B cell (primary cell): ENCODE measurements around the gene KRT72. TPM values are rescaled to one million over a fixed set of nuclear protein-coding genes. Genes with fewer than 3 reads are reported as not detected.

ENCODE experiments used
- ATAC-seq: fragments of 200-7000 bp; cut with Tn5 transposase; one replicate; pipeline ENCODE4 v1.10.0; 2021; ENCODE audit warnings: low read depth, mild to moderate bottlenecking, moderate number of reproducible peaks, moderate library complexity
- CTCF ChIA-PET: fragments of 350-600 bp; sonication (Branson Sonifier 250); formaldehyde crosslinking; loops from one replicate; lab custom pipeline; 2021; ENCODE audit warnings: antibody characterized with exemption, inconsistent platforms; lab: Charles Lee
- POLR2A ChIA-PET: fragments of 350-600 bp; sonication (Branson Sonifier 250); formaldehyde crosslinking; loops from one replicate; lab custom pipeline; 2021; ENCODE audit warnings: antibody characterized with exemption; lab: Charles Lee
- DNase-seq: peaks from one replicate; pipeline ENCODE4 v3.0.0; 2013
- H2AFZ ChIP-seq: 2 replicates; pipeline ENCODE4 v1.6.1; 2012; ENCODE audit warnings: mild to moderate bottlenecking, low read depth, low read length; ENCODE audit not compliant: insufficient read depth, poor library complexity, severe bottlenecking
- H3K27ac ChIP-seq, 2 donors: 1 replicate in 1 of 2; 2 replicates in 1 of 2; pipeline ENCODE4 v1.5.1; 2012 to 2013; ENCODE audit warnings: low read length in 2 of 2, mild to moderate bottlenecking in 2 of 2, moderate library complexity in 1 of 2
- H3K27me3 ChIP-seq, 4 experiments: fragments of 200-600 bp in 1 of 4; sonication (generic) in 1 of 4; replicated peaks in 1 of 4; 1 replicate in 2 of 4; 2 replicates in 2 of 4; pipeline versions ENCODE4 v1.6.1 to v1.7.0; 2013 to 2016; ENCODE audit warnings: low read length in 3 of 4, mild to moderate bottlenecking in 2 of 4, mixed read lengths in 1 of 4, moderate library complexity in 1 of 4; ENCODE audit not compliant: insufficient read depth in 4 of 4, control insufficient read depth in 3 of 4; ENCODE audit errors: control extremely low read depth in 1 of 4
- H3K36me3 ChIP-seq, 2 experiments: replicated peaks in 1 of 2; 1 replicate in 1 of 2; 2 replicates in 1 of 2; pipeline versions ENCODE4 v1.6.1 to v1.7.1; 2013; ENCODE audit warnings: low read length in 1 of 2; ENCODE audit not compliant: insufficient read depth in 2 of 2, control insufficient read depth in 1 of 2; ENCODE audit errors: control extremely low read depth in 1 of 2, extremely low read depth in 1 of 2
- H3K4me1 ChIP-seq, 2 donors: fragments of 200-600 bp in 1 of 2; sonication (generic) in 1 of 2; 1 replicate in 1 of 2; 2 replicates in 1 of 2; pipeline versions ENCODE4 v1.5.1 to v1.6.1; 2013 to 2017; ENCODE audit warnings: low read length in 2 of 2; ENCODE audit not compliant: control insufficient read depth in 2 of 2, insufficient read depth in 2 of 2
- H3K4me2 ChIP-seq: replicated peaks from 2 replicates; pipeline ENCODE3; 2012; ENCODE audit warnings: mild to moderate bottlenecking, low read depth, low read length; ENCODE audit not compliant: poor library complexity, severe bottlenecking
- H3K4me3 ChIP-seq, 5 experiments: fragments of 200-600 bp in 1 of 5; sonication (generic) in 1 of 5; 1 replicate in 3 of 5; 2 replicates in 2 of 5; pipeline versions ENCODE4 v1.5.1 to v1.7.0; 2011 to 2016; ENCODE audit warnings: low read length in 4 of 5, mild to moderate bottlenecking in 4 of 5, low read depth in 2 of 5, control low read depth in 1 of 5, moderate library complexity in 1 of 5; ENCODE audit not compliant: insufficient read depth in 1 of 5; ENCODE audit errors: control extremely low read depth in 1 of 5, extremely low read depth in 1 of 5
- H3K79me2 ChIP-seq: fragments of 200-600 bp; sonication (generic); one replicate; pipeline ENCODE4 v1.6.0; 2016; ENCODE audit warnings: low read length; ENCODE audit not compliant: control insufficient read depth, insufficient read depth
- H3K9ac ChIP-seq: fragments of 200-600 bp; sonication (generic); 2 replicates; pipeline ENCODE4 v1.6.1; 2017; ENCODE audit warnings: mild to moderate bottlenecking, low read length, moderate library complexity
- H3K9me3 ChIP-seq, 3 donors: one replicate each; pipeline versions ENCODE4 v1.6.1 to v1.7.1; 2013; ENCODE audit warnings: low read length in 2 of 3; ENCODE audit not compliant: control insufficient read depth in 2 of 3, insufficient read depth in 1 of 3; ENCODE audit errors: control extremely low read depth in 1 of 3
- H4K20me1 ChIP-seq: 2 replicates; pipeline ENCODE4 v1.6.0; 2012; ENCODE audit warnings: mild to moderate bottlenecking, low read length; ENCODE audit not compliant: insufficient read depth, control insufficient read depth, poor library complexity, severe bottlenecking
- H3K27ac Mint-ChIP-seq: one replicate; pipeline ENCODE4 v1.8.0; 2021; ENCODE audit warnings: mixed read lengths
- H3K27me3 Mint-ChIP-seq: one replicate; pipeline ENCODE4 v1.8.0; 2021; ENCODE audit warnings: mixed read lengths
- H3K4me1 Mint-ChIP-seq: one replicate; pipeline ENCODE4 v1.8.0; 2021; ENCODE audit warnings: mixed read lengths
- H3K4me3 Mint-ChIP-seq: one replicate; pipeline ENCODE4 v1.8.0; 2021; ENCODE audit warnings: mixed read lengths
- H3K9me3 Mint-ChIP-seq: one replicate; pipeline ENCODE4 v1.8.0; 2022; ENCODE audit warnings: mixed read lengths; ENCODE audit not compliant: insufficient read depth
- EZH2 ChIP-seq: IDR thresholded peaks from 2 replicates; pipeline ENCODE4 v1.6.1; 2012; ENCODE audit warnings: borderline replicate concordance, low read depth, mild to moderate bottlenecking, moderate library complexity, low read length; ENCODE audit not compliant: insufficient read depth, poor library complexity, severe bottlenecking
- WGBS: methylation state at CpG from one replicate; pipeline ENCODE4 v1.1.5; 2013; ENCODE audit warnings: missing lambda C conversion rate; ENCODE audit not compliant: insufficient coverage; 5-methylcytosine and 5-hydroxymethylcytosine counted together
- intact Hi-C: fragments of 100-400 bp; cut with micrococcal nuclease; formaldehyde crosslinking; loops from one replicate; pipeline ENCODE4 v1.10.0; 2022
- polyA plus RNA-seq: library from polyadenylated mRNA; depleted of rRNA; stranded (reverse); fragments of >200 nt; gene quantifications from 2 replicates; pipeline ENCODE4 v1.2.3, GENCODE V29; 2012
- total RNA-seq, 2 donors: library from RNA; stranded (reverse); fragments of 120-200 nt in 1 of 2; gene quantifications; 1 replicate in 1 of 2; 2 replicates in 1 of 2; pipeline versions ENCODE4 v1.2.3 to v1.2.4, GENCODE V29; 2013 to 2022
- TF ChIP-seq, protein P1 (sequence below): fragments of 200-600 bp; IDR thresholded peaks from one replicate; pipeline ENCODE4 v1.8.0; 2022; ENCODE audit warnings: antibody characterized with exemption, mild to moderate bottlenecking

Gene KRT72
- total and polyA plus RNA-seq, 2 donors (not counting 1 experiment from before 2014, with no cell fraction given), result 0.04 TPM; not detected in 1

DNA sequence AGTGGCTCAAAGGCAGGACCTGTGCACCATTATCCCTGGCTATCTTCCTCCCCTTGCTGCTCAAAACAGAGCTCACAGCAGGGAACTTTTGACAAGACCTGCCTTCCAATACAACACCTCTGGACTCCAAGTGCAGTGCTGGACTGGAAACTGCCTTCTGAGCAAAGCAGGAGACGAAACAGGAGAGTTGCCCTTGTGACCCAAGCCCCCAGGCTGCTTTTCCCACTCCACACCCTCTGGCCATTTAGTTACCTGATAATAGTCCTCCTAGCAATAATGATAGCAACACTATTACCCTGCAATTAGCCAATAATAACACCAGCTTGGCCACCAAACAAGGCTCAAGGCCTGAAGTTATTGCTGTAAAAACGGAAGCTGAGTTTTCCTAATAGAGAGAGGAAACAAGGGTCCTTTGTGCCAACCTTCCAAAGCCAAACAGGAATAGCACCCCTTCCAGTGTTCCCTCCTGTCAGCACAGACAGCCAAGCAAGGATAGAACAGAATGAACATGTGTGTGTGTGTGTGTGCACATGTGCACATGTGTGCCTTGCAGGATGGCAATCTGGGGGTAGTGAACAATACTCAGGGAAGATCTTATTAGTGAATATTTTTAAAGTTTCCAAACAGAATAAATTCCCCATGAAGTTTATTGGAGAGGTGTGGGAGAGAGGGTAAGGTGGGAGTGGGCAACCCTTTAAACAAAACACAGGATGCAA is 26.3 kb upstream of the KRT72 start:
- Mint-ChIP-seq H3K4me3 (no peak overlapping the region), H3K27me3 (peaks cover 15% of the 10 kb centered on the region), H3K27ac (no peak overlapping the region), H3K4me1 (no peaks in the 10 kb centered on the region), H3K9me3 (no peaks in the 10 kb centered on the region)
- no peak for ATAC-seq
- ChIA-PET CTCF (no interaction called here), POLR2A (no interaction called here)
- WGBS, result 83% methylated on average over 1 of the region's 2 CpGs
- Histone ChIP-seq H3K79me2 (no peaks in the 10 kb centered on the region), H4K20me1 (no peaks in the 10 kb centered on the region), H3K9ac (no peak overlapping the region), H3K9me3 (no peaks in the 10 kb centered on the region), H3K4me3 (no peak overlapping the region), H3K27me3 (no peaks in the 10 kb centered on the region), H3K36me3 (no peaks in the 10 kb centered on the region), H2AFZ (no peak overlapping the region), H3K4me2 (no peak overlapping the region), H3K27ac (no peak overlapping the region), H3K4me1 (no peaks in the 10 kb centered on the region)
- no peak for TF ChIP-seq EZH2
- TF ChIP-seq, protein P1, sequence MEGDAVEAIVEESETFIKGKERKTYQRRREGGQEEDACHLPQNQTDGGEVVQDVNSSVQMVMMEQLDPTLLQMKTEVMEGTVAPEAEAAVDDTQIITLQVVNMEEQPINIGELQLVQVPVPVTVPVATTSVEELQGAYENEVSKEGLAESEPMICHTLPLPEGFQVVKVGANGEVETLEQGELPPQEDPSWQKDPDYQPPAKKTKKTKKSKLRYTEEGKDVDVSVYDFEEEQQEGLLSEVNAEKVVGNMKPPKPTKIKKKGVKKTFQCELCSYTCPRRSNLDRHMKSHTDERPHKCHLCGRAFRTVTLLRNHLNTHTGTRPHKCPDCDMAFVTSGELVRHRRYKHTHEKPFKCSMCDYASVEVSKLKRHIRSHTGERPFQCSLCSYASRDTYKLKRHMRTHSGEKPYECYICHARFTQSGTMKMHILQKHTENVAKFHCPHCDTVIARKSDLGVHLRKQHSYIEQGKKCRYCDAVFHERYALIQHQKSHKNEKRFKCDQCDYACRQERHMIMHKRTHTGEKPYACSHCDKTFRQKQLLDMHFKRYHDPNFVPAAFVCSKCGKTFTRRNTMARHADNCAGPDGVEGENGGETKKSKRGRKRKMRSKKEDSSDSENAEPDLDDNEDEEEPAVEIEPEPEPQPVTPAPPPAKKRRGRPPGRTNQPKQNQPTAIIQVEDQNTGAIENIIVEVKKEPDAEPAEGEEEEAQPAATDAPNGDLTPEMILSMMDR, result no peak
- intact Hi-C loops, result no loop called here
- DNase-seq, result no peak

DNA sequence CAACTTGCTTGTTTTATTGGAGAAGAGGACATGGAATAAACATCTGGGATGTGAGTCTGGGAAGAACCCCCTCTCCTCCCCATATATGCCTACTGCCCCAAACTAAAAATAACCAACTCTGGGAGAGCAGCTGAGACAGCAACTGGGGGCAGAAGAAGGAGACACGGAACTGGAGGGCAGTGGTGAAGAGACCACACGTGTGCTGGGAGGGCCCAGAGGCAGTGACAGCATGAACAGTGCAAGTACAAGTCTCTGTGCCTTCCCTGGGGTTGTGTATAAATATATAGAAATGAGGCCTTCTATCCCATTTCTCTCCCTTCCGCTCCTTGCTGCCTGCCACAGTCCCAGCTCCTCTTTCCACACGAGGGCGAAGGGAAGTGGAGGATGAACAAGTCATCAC is 21.1 kb upstream of the KRT72 start:
- H4K20me1 ChIP-seq, result no peaks in the 10 kb centered on the region
- no peak overlapping the region for H3K27ac ChIP-seq
- H2AFZ ChIP-seq, result no peak overlapping the region
- no peak overlapping the region for H3K4me2 ChIP-seq
- Mint-ChIP-seq H3K9me3 (no peaks in the 10 kb centered on the region), H3K27ac (no peak overlapping the region), H3K4me1 (no peaks in the 10 kb centered on the region), H3K4me3 (no peak overlapping the region), H3K27me3 (peaks cover 25% of the 10 kb centered on the region)
- POLR2A ChIA-PET, result no interaction called here
- intact Hi-C loops, result no loop called here
- peaks cover 0 to 2% (median under 1%) of the 10 kb centered on the region in 4 experiments for H3K27me3 ChIP-seq
- TF ChIP-seq EZH2, result no peak
- TF ChIP-seq, protein P1, result no peak
- no peaks in the 10 kb centered on the region for H3K79me2 ChIP-seq
- ATAC-seq (no peak), DNase-seq (no peak)
- no peaks in the 10 kb centered on the region for H3K4me1 ChIP-seq
- WGBS, result no CpG with 5 or more reads among the region's 5 CpGs
- CTCF ChIA-PET, result interaction anchor here (0.7 kb wide), 1 partner anchor 10 kb away, joined by 3 read pairs; no protein-coding TSS in a partner anchor
- H3K36me3 ChIP-seq, result no peaks in the 10 kb centered on the region
- H3K9me3 ChIP-seq, result no peaks in the 10 kb centered on the region
- no peak overlapping the region for H3K9ac ChIP-seq
- H3K4me3 ChIP-seq, result no peak overlapping the region
